Fibroblast of lung (primary cell): Measurements from ENCODE around the gene SLC44A4.

Experiments used
- EZH2 ChIP-seq: IDR thresholded peaks from 2 replicates; pipeline ENCODE4 v1.5.1; 2012; ENCODE audit warnings: low read length, control low read depth, mild to moderate bottlenecking; ENCODE audit errors: missing control alignments
- TF ChIP-seq, protein P1 (sequence below), 2 donors: IDR thresholded peaks in 1 of 2; conservative IDR thresholded peaks in 1 of 2; 1 replicate in 1 of 2; 2 replicates in 1 of 2; pipeline ENCODE4 v1.5.1; 2011 to 2012; ENCODE audit warnings: low read length in 2 of 2, control low read depth in 1 of 2, inconsistent platforms in 1 of 2, low read depth in 1 of 2, mild to moderate bottlenecking in 1 of 2

DNA sequence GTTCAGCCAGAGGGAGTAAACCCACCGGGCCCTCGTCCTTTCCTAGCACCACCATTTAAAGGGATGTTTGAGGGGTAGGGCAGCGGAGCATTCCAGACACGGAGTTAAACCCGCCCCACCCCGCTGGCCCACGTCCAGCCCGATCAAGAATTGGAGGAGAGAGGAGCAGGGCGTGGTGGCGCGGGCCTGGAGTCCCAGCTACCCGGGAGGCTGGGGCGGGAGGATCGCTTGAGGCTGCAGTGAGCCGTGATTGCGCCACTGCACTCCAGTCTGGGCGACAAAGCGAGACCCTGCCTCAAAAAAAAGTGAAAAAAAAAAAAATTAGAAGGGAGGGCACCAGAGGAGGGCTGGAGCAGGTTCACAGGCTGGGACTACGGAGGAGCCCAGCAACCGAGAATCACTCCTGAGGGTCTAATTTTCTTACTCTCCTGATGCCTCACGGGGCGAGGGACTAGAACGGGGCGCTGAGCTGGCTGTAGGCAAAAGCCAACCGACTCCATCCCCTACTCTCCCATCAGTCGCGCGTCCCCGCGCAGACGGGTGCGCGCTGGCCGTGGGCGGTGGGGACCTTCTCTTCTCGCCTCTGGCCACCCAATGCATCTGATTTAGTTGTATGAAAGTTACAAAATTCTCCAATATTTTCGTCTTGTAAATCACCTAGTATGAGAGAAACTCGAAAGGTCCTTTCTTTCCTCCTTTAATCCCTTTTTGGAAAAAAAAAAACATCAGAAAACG, 57.3 kb downstream of the SLC44A4 start:
- TF ChIP-seq, protein P1, sequence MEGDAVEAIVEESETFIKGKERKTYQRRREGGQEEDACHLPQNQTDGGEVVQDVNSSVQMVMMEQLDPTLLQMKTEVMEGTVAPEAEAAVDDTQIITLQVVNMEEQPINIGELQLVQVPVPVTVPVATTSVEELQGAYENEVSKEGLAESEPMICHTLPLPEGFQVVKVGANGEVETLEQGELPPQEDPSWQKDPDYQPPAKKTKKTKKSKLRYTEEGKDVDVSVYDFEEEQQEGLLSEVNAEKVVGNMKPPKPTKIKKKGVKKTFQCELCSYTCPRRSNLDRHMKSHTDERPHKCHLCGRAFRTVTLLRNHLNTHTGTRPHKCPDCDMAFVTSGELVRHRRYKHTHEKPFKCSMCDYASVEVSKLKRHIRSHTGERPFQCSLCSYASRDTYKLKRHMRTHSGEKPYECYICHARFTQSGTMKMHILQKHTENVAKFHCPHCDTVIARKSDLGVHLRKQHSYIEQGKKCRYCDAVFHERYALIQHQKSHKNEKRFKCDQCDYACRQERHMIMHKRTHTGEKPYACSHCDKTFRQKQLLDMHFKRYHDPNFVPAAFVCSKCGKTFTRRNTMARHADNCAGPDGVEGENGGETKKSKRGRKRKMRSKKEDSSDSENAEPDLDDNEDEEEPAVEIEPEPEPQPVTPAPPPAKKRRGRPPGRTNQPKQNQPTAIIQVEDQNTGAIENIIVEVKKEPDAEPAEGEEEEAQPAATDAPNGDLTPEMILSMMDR (conservative IDR thresholded peaks at IDR 0.05 in 1 of 2, IDR thresholded peaks at IDR 0.05 in 1 of 2; ENCODE audit: low read depth in 1 of 2, low read length in 2 of 2) = no peak
- TF ChIP-seq EZH2 = no peak
